ENCODE data around the gene ANKH. TPM values are rescaled to one million over a fixed set of nuclear protein-coding genes. Genes with fewer than 3 reads are reported as not detected.
"Not testable (repeated sequence)": the region's sequence is repeated elsewhere in the genome, so short reads cannot be mapped to it uniquely, and the experiment has no call there.

The ANKH gene
- total RNA-seq, 1 experiment from 2014 or later = 81.4 TPM

DNA sequence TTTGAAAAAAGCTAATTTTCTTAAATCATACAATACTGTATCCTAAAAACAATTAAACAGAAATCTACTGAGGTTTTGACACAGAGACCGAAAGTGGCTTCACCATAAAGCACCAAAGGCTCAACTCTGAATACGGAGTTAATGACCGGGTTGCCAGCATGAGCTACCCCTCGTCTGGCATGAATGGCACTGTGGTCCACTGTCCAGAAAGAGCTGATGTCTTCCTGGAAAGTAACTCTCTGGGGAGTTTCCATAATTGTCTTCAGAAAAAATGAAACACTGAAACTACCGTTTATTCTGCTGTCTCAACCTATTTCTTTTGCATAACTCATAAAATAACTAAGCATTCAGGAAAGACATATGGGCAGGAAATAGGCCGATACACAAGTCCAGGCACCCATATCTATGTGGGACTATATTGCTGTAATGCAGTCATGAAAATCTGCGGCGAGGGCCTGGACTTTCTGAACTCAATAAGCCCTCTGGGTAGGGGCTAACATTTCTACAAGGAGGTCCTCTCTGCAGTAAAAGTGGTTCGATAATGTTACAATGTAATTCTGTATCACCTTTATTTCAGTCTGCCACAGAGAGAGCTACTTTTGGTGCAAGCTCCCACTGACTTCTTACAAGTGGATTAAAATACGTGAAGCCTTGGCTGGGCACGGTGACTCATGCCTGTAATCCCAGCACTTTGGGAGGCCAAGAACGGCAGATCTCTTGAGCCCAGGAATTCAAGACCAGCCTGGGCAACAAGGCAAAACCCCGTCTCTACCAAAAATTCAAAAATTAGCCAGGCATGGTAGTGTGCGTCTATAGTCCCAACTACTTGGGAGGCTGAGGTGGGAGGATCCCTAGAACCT lies 52.4 kb downstream of the ANKH start:
- no peaks in the 10 kb centered on the region for H3K4me1 ChIP-seq (replicated peaks; ENCODE audit: insufficient read depth)
- H4K20me1 ChIP-seq (ENCODE audit: insufficient read depth) = no peaks in the 10 kb centered on the region
- intact Hi-C loops (cut with micrococcal nuclease; ENCODE audit: unreplicated experiment) = no loop called here
- DNase-seq = no peak
- H3F3A ChIP-seq (ENCODE audit: insufficient read depth, low read depth) = no peaks in the 10 kb centered on the region
- BruUV-seq (replicated peaks) = no TSS peak
- no peaks in the 10 kb centered on the region for H3K79me2 ChIP-seq (ENCODE audit: low read depth)
- 0 out of 2 replicates have a peak, but pooled peaks cover 5% of the 10 kb centered on the region for H3K27me3 ChIP-seq (ENCODE audit: insufficient read depth, low read depth)
- POLR2A ChIA-PET (ENCODE audit: unreplicated experiment) = no interaction called here
- no peak for TF ChIP-seq EZH2 (IDR thresholded peaks at IDR 0.05; ENCODE audit: low read depth)
- TF ChIP-seq, protein P1, sequence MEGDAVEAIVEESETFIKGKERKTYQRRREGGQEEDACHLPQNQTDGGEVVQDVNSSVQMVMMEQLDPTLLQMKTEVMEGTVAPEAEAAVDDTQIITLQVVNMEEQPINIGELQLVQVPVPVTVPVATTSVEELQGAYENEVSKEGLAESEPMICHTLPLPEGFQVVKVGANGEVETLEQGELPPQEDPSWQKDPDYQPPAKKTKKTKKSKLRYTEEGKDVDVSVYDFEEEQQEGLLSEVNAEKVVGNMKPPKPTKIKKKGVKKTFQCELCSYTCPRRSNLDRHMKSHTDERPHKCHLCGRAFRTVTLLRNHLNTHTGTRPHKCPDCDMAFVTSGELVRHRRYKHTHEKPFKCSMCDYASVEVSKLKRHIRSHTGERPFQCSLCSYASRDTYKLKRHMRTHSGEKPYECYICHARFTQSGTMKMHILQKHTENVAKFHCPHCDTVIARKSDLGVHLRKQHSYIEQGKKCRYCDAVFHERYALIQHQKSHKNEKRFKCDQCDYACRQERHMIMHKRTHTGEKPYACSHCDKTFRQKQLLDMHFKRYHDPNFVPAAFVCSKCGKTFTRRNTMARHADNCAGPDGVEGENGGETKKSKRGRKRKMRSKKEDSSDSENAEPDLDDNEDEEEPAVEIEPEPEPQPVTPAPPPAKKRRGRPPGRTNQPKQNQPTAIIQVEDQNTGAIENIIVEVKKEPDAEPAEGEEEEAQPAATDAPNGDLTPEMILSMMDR (conservative IDR thresholded peaks at IDR 0.05) = no peak
- H3K27ac ChIP-seq = no peak overlapping the region
- CTCF ChIA-PET = no interaction called here
- no peaks in the 10 kb centered on the region for H3K9me2 ChIP-seq (ENCODE audit: insufficient read depth)
- H3K36me3 ChIP-seq (ENCODE audit: low read depth) = no peaks in the 10 kb centered on the region
- H3K4me3 ChIP-seq = no peak overlapping the region
- H3K4me2 ChIP-seq = no peak overlapping the region
- no peak overlapping the region for H2AFZ ChIP-seq
- no peaks in the 10 kb centered on the region for H3K9me3 ChIP-seq (ENCODE audit: insufficient read depth, low read depth)

- H2AFZ ChIP-seq; DNase-seq; H3K27me3 ChIP-seq (ENCODE audit: insufficient read depth, low read depth); H3K4me1 ChIP-seq (replicated peaks; ENCODE audit: insufficient read depth); H3K36me3 ChIP-seq (ENCODE audit: low read depth); H3K4me3 ChIP-seq; H3K9me3 ChIP-seq (ENCODE audit: insufficient read depth, low read depth); H3K4me2 ChIP-seq; H3F3A ChIP-seq (ENCODE audit: insufficient read depth, low read depth); POLR2A ChIA-PET (ENCODE audit: unreplicated experiment); H3K79me2 ChIP-seq (ENCODE audit: low read depth); BruUV-seq (replicated peaks); H3K9me2 ChIP-seq (ENCODE audit: insufficient read depth); intact Hi-C loops (cut with micrococcal nuclease; ENCODE audit: unreplicated experiment); H4K20me1 ChIP-seq (ENCODE audit: insufficient read depth); H3K27ac ChIP-seq: not testable (repeated sequence)
- CTCF ChIA-PET = interaction anchor here (0.6 kb wide), 1 partner anchor 1188 kb away, joined by 3 read pairs; no protein-coding TSS in a partner anchor
Measured at GRCh38 chr5:14817762-14818136, 53.8 kb downstream of the ANKH start.

GRCh38 chr5:14816999-14817761 lies 54.4 kb downstream of the ANKH start:
- H3K79me2 ChIP-seq (ENCODE audit: low read depth) = no peaks in the 10 kb centered on the region
- H3K4me3 ChIP-seq = no peak overlapping the region
- H3K9me2 ChIP-seq (ENCODE audit: insufficient read depth) = no peaks in the 10 kb centered on the region
- H3F3A ChIP-seq (ENCODE audit: insufficient read depth, low read depth) = no peaks in the 10 kb centered on the region
- H3K4me1 ChIP-seq (replicated peaks; ENCODE audit: insufficient read depth) = no peaks in the 10 kb centered on the region
- H2AFZ ChIP-seq = no peak overlapping the region
- DNase-seq = no peak
- BruUV-seq (replicated peaks) = no TSS peak
- H3K27me3 ChIP-seq (ENCODE audit: insufficient read depth, low read depth) = 0 out of 2 replicates have a peak, but pooled peaks cover 5% of the 10 kb centered on the region
- intact Hi-C loops (cut with micrococcal nuclease; ENCODE audit: unreplicated experiment) = no loop called here
- H3K36me3 ChIP-seq (ENCODE audit: low read depth) = no peaks in the 10 kb centered on the region
- H4K20me1 ChIP-seq (ENCODE audit: insufficient read depth) = no peaks in the 10 kb centered on the region
- POLR2A ChIA-PET (ENCODE audit: unreplicated experiment) = interaction anchor here (0.5 kb wide), 1 partner anchor 16 kb away, joined by 3 read pairs; no protein-coding TSS in a partner anchor
- H3K27ac ChIP-seq = no peak overlapping the region
- no peak overlapping the region for H3K4me2 ChIP-seq
- CTCF ChIA-PET = interaction anchor here (0.6 kb wide), 1 partner anchor 1189 kb away, joined by 3 read pairs; no protein-coding TSS in a partner anchor
- no peak for TF ChIP-seq EZH2 (IDR thresholded peaks at IDR 0.05; ENCODE audit: low read depth)
- TF ChIP-seq, protein P1 (conservative IDR thresholded peaks at IDR 0.05) = no peak
- H3K9me3 ChIP-seq (ENCODE audit: insufficient read depth, low read depth) = no peaks in the 10 kb centered on the region
